Measurements from ENCODE around the gene SPATA18.
A peak's percentile ranks its signal among the peaks of the same experiment; 100 is the strongest.

The SPATA18 gene

DNA sequence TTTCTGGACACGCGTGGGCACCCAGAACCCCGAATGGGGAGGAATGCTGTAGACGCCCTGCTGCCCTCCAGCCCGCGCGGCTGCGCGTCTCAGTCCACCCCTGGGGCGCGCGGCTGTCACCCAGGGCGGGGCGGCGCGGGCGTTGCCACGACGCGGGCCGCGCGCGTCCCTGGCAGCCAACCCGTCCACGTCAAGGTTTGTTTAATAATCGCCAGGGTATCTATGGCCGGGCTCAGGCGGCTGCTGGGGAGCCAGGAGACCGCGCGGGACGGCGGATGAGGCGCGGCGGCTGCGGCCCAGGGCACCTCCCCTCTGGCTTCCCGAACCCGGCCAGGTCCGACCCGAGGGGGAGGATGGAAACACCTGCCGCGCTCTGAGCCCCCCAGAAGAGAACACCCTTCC is at the start of gene SPATA18:
SPATA18 (plus strand) TSS at position 92 of the 402 bp plus-strand sequence. CDS start 401 bp downstream, outside the sequence.
- peak; percentile 41 to 73 (median 47) for DNase-seq

DNA sequence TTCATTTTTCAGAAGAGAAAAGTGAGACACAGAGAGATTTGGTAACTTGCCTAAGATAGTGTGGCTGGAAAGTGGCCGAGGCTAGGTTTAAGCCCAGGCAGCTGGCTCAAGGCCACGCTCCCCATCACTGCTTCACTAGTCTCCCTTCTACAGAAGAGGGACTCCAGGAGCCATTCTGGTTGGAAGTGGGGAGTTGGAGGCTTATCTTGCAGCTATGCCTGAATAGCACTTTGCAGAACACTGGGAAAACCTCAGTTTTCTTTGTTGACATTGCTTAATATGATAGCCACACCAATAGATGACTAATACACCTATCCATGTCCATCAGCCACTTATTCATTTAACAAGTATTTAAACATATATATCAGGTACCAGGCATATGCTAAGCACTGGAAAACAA is 49.5 kb upstream of the SPATA18 start:
- DNase-seq = no peak

GRCh38 chr4:52004414-52004813 is 46.7 kb upstream of the SPATA18 start:
- no peak for DNase-seq

- DNase-seq = no peak
Measured at GRCh38 chr4:52005604-52006273, 45.4 kb upstream of the SPATA18 start.

GRCh38 chr4:52006887-52007286 is 44.2 kb upstream of the SPATA18 start:
- no peak for DNase-seq

DNA sequence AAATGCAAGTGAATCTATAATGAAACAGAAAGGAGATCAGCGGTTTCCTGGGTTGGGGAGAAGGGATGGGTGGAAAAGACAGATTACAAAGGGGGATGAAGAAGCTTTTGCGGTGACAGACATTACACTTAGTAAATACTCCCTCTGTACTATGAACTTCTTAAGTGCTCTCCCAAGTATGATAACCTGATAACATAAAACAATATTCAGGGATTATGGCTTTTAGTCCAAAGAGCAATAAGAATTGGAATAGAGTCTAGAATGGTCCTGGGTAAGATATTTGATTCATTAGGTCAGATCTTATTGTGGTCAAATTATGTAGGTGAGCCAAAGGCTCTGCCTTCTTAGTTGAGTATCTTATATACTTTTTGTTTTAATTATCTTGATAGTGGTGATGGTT is 40.1 kb upstream of the SPATA18 start:
- no peak for DNase-seq

GRCh38 chr4:52012651-52013050 is 38.5 kb upstream of the SPATA18 start:
- no peak for DNase-seq

- peak; percentile 28 to 58 (median 57) for DNase-seq
Measured at GRCh38 chr4:52014903-52015302, 36.2 kb upstream of the SPATA18 start.

- DNase-seq = no peak
Measured at GRCh38 chr4:52015366-52015765, 35.7 kb upstream of the SPATA18 start.

GRCh38 chr4:52016981-52017380 is 34.1 kb upstream of the SPATA18 start:
- DNase-seq = no peak

DNA sequence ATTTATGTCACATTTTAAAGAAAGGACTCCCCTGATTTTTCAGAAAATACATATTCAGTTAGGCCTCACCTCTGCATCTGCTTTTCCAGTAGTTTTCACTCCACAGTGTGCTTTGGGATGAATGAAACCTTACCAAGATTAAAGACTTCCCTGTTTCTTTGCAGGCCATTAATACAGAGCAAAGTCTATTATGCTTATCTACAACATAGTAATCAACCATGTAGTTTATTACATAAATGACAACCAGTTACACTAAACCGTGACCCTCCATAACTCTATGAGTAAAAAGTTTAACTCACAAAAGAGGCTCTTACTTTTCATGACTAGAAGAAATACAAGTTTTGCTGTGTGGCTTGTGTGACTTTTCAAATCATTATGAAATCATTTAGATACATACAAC is 33.3 kb upstream of the SPATA18 start:
- DNase-seq = no peak

DNA sequence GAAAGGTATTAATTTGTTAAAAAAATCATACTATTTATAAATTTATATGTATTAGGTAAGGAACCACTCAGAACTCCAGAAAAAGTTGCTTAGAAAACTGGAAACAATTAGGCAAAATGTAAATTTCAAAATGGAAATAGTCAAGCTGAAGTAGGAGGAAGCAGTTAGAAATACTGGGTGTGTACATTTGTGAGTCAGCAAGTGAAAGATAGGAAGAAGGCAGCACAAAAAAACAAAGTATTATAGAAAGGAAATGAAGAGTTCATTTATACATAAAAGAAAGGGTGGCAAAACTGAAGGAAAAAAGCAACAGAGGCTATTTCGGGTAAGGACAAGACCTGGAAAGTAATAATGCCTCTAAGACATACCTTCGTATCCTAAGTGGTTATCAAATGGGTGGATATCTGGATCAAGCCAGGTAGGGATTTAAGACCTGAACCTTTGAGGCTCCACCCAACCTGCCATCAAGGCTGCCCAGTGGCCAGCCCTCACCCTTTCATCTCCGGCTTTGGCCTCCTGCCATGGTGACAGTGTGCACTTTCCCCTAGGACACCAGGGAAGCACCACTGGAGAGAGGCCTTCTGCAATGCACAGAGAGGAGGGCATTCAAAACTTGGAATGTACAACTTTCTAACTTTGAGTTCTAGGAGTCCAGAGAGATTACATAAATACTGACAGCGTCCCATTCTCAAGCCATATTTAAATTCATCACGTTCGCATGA is 31.0 kb upstream of the SPATA18 start, which contains the start of gene LRRC66:
LRRC66 (minus strand) TSS at position 428 of the 722 bp plus-strand sequence. CDS start 2,750 bp downstream, outside the sequence.
- DNase-seq = peak; percentile 1 to 40 (median 30)

- no peak for DNase-seq
Measured at GRCh38 chr4:52028970-52029369, 22.1 kb upstream of the SPATA18 start.

DNA sequence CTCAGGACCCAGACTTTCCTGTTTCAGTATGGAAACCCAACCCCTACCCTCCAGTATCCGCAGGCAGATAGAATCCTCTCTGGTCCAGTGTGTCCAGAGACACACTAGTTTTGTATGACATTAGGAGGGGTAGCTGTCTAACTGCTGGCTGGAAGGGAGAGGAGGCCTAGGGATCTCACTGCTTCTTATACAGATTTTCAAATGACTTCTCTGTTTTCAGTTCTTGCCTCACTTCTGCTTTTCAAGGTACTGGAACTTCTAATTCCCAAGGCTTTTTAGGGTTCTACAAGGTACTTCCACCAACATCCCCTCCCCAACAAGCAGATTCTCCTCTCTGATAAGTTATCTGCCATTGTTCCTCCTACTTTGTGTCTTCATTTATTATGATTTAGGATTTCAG is 19.1 kb upstream of the SPATA18 start:
- DNase-seq = peak in 2 of 3 donors; percentile 24

DNA sequence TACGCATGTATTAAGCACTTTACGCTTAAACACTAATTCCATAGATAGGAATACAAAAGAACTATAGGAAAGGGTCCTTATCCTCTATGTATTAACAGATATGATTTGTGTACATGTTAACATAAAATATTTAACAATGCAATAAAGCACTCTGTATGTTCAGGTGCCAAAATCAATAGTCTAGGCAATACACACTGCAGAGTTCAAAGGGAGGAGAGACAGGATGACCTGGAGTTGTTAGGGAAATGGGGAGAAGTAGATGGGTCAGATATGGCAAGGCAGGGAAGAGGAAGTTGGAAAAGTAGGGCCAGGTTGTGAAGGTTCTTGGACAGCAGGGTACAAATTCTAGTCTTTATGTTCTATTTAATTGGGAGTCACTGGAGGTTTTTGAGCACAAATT is 15.9 kb upstream of the SPATA18 start:
- no peak for DNase-seq

DNA sequence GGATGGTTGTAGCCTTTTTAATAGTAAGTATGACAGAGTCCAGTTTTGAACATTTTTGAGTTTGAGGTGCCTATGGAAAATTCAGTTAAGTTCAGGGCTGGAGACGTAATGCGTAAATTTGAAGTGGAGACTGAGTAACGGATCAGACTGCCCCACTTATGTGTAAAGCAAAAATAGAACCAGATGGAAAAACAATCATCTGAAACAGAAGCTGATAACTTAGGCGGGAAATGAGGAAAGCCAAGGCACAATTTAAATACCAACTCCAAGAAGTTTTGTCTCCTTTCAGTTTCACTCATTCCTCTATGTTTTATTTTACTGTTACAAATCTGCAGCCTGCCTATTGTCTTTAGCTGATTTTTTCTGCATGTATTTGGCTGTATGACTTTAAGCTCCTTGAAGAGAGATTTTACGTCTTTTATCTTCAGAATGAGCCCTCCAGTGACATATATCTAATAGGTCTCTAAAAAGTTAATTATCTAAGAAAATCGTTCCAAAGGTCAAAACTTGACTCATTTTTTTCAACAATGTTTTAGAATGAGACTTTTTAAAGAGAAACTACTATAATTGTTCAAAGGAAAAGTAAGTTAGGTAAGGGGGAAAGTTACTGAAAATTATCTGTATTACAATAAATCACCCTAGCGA is 14.1 kb upstream of the SPATA18 start:
- DNase-seq = no peak

GRCh38 chr4:52037689-52038102 is 13.4 kb upstream of the SPATA18 start:
- peak in 1 of 3 donors; percentile 10 for DNase-seq

DNA sequence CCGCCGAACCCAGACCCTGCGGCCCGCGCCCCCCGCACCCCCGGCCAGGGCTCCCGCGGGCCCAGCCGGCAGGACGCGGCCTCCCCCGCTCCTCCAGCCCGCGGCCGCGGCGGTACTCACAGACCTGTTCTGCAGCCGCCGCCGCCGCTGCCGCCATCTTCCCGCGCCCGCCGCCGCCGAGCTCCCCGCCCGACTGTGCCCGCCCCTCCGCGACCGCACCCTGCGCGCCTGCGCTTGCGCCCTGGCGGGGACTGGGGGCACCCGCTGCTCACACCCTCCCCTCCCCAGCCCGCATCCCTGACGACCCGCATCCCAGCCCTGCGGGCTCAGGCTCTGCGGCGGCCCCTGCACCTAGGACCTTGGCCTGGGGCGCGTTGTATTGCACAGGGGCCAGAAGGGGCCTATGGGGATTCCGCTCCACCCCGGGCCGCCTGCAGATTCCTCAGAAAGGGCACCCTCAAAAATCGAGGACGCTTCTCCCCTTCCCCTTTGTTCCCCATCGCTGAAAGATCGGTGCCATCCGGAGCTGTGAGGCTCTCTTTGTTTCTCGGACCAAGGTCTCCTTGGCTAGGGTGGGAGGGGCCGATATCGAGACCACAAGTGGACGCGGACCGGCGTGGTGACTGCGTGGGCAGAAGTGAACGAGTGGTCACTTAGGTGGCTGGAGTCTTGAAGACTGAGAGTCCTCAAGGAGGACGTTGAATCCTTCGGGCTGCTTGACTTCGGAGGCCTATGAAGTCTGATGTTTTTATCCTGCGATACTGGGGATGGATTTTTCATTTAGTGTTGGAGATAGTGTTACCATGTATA is 12.8 kb upstream of the SPATA18 start, which contains the start of gene SGCB:
SGCB (minus strand) TSS at position 197 of the 810 bp plus-strand sequence; CDS start at position 157, 40 bp downstream.
- peak; percentile 38 to 77 (median 49) for DNase-seq

DNA sequence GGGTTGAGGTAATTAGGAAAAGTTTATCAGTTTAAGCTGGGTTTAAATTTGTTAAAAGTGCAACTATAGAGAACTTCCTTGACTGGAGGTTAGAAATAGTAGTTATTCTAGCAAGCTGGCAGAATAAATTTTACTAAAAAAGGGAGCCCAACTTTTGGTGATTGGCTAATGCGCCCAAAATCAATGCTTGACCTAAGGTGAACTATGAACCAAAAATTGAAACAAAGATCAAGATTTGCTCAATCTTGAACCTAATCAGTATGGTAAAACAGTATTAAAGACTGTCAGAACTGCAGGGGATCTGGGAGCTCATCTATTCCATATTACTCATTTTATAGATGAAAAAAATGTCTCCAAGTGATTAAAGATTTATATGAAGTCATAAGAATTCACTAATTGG is 6.1 kb upstream of the SPATA18 start:
- DNase-seq = no peak

DNA sequence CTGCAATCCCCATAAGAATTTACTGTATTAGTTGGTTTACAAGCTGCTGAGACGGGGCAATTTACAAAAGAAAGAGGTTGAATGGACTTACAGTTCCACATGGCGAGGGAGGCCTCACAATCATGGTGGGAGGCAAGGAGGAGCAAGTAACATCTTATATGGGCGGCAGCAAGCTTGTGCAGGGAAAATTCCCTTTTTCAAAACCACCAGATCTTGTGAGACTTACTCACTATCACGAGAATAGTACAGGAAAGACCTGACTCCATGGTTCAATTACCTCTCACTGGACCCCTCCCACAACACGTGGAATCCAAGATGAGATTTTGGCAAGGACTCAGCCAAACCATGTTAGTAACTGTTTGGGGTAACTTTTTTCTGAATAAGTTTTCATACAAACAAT is 1.8 kb upstream of the SPATA18 start:
- DNase-seq = peak; percentile 41 to 57 (median 55)

- DNase-seq = peak; percentile 65 to 78 (median 68)
Measured at GRCh38 chr4:52051615-52052474, 741 bp downstream of the SPATA18 start.

GRCh38 chr4:52052475-52052780 is 1.3 kb downstream of the SPATA18 start:
- DNase-seq = peak; percentile 57 to 67 (median 67)
